Osteoblast (primary cell): ENCODE measurements around the gene STAG3. TPM values are rescaled to one million over a fixed set of nuclear protein-coding genes. Genes with fewer than 3 reads are reported as not detected.

Source experiments
- DNase-seq: peaks from one replicate; pipeline ENCODE4 v3.0.0; 2011; ENCODE audit warnings: low spot score, mixed read lengths; ENCODE audit not compliant: insufficient read length; ENCODE audit errors: missing footprints
- H2AFZ ChIP-seq: 2 replicates; pipeline ENCODE4 v1.6.0; 2011; ENCODE audit warnings: mild to moderate bottlenecking, low read length
- H3K27ac ChIP-seq: 2 replicates; pipeline ENCODE4 v1.5.1; 2011; ENCODE audit warnings: mild to moderate bottlenecking, low read depth, low read length, moderate library complexity
- H3K27me3 ChIP-seq: 2 replicates; pipeline ENCODE4 v1.6.0; 2012; ENCODE audit warnings: mild to moderate bottlenecking, control low read depth, inconsistent platforms, low read length, moderate library complexity; ENCODE audit not compliant: insufficient read depth
- H3K36me3 ChIP-seq: 2 replicates; pipeline ENCODE4 v1.5.1; 2011; ENCODE audit warnings: mild to moderate bottlenecking, low read length, control low read depth, moderate library complexity; ENCODE audit not compliant: insufficient read depth
- H3K4me1 ChIP-seq: 2 replicates; pipeline ENCODE4 v1.5.1; 2011; ENCODE audit warnings: mild to moderate bottlenecking, low read length, control low read depth, moderate library complexity; ENCODE audit not compliant: insufficient read depth
- H3K4me2 ChIP-seq: 2 replicates; pipeline ENCODE4 v1.6.0; 2011; ENCODE audit warnings: mild to moderate bottlenecking, low read length; ENCODE audit not compliant: insufficient read depth
- H3K4me3 ChIP-seq: fragments of 200-600 bp; sonication (generic); 3 replicates; pipeline ENCODE4 v1.5.1; 2012; ENCODE audit warnings: mild to moderate bottlenecking, low read length, inconsistent platforms; ENCODE audit not compliant: insufficient read depth
- H3K79me2 ChIP-seq: 2 replicates; pipeline ENCODE4 v1.6.0; 2012; ENCODE audit warnings: mild to moderate bottlenecking, low read length, control low read depth, inconsistent platforms; ENCODE audit not compliant: insufficient read depth
- H3K9me3 ChIP-seq: 2 replicates; pipeline ENCODE4 v1.5.1; 2011; ENCODE audit warnings: low read depth, low read length, control low read depth
- H4K20me1 ChIP-seq: 2 replicates; pipeline ENCODE4 v1.6.0; 2012; ENCODE audit warnings: mild to moderate bottlenecking, low read length, control low read depth; ENCODE audit not compliant: insufficient read depth
- total RNA-seq: library from RNA; depleted of rRNA; stranded (reverse); fragments of >200 nt; gene quantifications from 2 replicates; pipeline ENCODE4 v1.2.3, GENCODE V29; 2012
- TF ChIP-seq, protein P1 (sequence below): IDR thresholded peaks from 2 replicates; pipeline ENCODE4 v1.5.1; 2011; ENCODE audit warnings: mild to moderate bottlenecking, low read depth, low read length, moderate library complexity; ENCODE audit errors: extremely low read depth

STAG3 gene
- total RNA-seq, 1 donor, result 1.4 TPM

DNA sequence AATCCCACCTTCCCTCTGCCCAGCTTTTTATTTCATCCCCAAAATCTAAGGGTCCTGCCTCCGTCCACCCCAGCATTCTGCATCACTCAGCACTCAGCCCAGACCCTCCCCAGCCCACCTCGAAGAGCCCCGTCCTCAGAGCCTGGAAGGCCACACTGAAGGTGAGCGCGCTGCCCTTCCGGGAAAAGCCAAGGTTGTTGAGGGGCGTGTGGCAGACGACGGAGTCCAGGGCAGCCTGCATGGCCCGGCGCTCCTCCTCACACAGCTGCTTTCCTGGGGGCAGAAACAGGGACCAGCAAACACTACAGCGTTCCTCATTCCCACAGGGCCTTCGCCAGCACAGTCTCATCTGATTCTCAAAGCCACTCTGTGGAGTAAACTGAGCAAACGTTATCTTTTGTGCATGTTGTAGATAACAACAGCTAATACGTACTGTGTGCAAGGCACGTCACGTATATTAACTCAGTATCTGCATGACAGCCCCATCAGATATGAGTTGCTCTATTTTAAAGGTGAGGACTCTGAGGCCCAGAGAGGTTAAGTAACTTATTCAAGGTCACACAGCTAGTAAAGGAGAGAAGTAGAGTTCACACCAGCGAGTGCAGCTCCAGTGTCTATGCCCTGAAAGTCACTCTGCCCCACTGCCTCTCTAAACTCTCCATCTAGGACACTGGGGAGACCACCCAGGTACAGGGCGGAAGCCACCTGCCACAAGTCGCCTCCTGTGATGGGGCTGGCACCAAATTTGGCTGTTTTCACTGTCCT is 22.0 kb upstream of the STAG3 start:
- peaks cover 37% of the 10 kb centered on the region for H3K36me3 ChIP-seq
- no peak overlapping the region for H3K27ac ChIP-seq

DNA sequence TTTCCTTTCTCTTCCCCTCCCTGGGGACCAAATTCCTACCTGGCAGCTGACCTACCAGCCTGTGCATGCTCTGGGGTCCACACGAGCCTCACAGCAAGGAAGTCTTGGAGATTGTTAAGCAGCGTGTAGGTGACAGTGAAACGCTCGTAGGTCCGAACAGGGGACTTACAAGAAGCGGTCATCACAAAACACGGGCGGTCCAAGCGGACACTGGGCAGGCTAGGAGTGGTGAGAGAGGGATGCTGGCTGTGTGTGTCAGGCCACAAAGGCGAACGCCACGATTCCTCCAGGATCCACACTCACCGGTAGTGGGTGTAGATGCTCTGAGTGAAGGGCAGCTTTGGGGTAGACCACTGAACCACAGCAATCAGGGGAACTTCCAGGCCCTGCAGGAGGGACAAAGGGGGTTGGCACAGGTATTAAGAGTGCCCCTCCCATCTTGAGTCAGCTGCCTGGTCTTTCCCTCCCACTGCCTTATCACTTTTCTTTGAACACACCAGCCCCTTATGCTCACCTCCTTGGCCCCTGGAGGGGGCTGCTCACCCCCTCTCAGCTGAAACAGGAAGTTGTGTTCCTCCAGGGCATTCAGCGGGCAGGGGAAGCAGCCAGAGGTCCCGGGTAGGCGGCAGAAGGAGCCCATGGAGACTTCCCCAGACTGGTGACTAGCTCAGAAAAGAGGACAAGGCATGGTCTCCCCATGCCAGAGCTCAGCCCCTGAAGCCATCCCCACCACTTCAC is 21.2 kb upstream of the STAG3 start:
- no peak overlapping the region for H3K4me3 ChIP-seq

More for the DNA sequence above, 22.0 kb upstream of the STAG3 start:
- Histone ChIP-seq H3K4me2 (no peak overlapping the region), H3K4me1 (peaks cover 17% of the 10 kb centered on the region), H4K20me1 (peaks cover 28% of the 10 kb centered on the region), H3K4me3 (no peak overlapping the region), H3K9me3 (no peaks in the 10 kb centered on the region), H3K27me3 (no peaks in the 10 kb centered on the region), H3K79me2 (peaks cover 50% of the 10 kb centered on the region), H2AFZ (no peak overlapping the region)
- TF ChIP-seq, protein P1, sequence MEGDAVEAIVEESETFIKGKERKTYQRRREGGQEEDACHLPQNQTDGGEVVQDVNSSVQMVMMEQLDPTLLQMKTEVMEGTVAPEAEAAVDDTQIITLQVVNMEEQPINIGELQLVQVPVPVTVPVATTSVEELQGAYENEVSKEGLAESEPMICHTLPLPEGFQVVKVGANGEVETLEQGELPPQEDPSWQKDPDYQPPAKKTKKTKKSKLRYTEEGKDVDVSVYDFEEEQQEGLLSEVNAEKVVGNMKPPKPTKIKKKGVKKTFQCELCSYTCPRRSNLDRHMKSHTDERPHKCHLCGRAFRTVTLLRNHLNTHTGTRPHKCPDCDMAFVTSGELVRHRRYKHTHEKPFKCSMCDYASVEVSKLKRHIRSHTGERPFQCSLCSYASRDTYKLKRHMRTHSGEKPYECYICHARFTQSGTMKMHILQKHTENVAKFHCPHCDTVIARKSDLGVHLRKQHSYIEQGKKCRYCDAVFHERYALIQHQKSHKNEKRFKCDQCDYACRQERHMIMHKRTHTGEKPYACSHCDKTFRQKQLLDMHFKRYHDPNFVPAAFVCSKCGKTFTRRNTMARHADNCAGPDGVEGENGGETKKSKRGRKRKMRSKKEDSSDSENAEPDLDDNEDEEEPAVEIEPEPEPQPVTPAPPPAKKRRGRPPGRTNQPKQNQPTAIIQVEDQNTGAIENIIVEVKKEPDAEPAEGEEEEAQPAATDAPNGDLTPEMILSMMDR, result no peak
- DNase-seq, result peak; percentile 66

DNA sequence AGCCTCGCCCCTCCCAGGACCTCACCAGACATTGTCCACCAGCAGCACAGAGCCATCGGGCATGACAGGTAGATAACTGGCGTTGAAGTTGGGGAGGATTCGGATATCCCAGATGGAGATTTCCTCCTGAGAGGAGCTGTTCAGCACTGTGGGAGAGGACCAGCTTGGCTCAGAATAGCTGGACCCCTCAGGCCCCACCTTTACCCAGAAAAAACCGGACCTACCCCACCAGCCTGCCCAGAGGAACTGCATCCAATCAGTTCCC is 20.7 kb upstream of the STAG3 start:
- Histone ChIP-seq H3K4me2 (peak overlapping the region; percentile 77), H3K4me3 (peak overlapping the region; percentile 92)

More for the DNA sequence above, 21.2 kb upstream of the STAG3 start:
- H3K27ac ChIP-seq, result no peak overlapping the region
- TF ChIP-seq, protein P1, result no peak
- H3K4me1 ChIP-seq, result peaks cover 17% of the 10 kb centered on the region
- DNase-seq, result peak; percentile 65
- H4K20me1 ChIP-seq, result peaks cover 28% of the 10 kb centered on the region
- no peaks in the 10 kb centered on the region for H3K27me3 ChIP-seq
- H3K79me2 ChIP-seq, result peaks cover 46% of the 10 kb centered on the region
- peaks cover 37% of the 10 kb centered on the region for H3K36me3 ChIP-seq
- H3K9me3 ChIP-seq, result no peaks in the 10 kb centered on the region
- peak overlapping the region; percentile 77 for H3K4me2 ChIP-seq
- no peak overlapping the region for H2AFZ ChIP-seq

More for the DNA sequence above, 20.7 kb upstream of the STAG3 start:
- Histone ChIP-seq H3K9me3 (no peaks in the 10 kb centered on the region), H3K36me3 (peaks cover 37% of the 10 kb centered on the region), H3K27me3 (no peaks in the 10 kb centered on the region), H3K27ac (peak overlapping the region; percentile 24), H2AFZ (no peak overlapping the region), H4K20me1 (peaks cover 28% of the 10 kb centered on the region), H3K79me2 (peaks cover 44% of the 10 kb centered on the region), H3K4me1 (peaks cover 17% of the 10 kb centered on the region)
- DNase-seq, result no peak
- TF ChIP-seq, protein P1, result no peak
